ENCODE data around the gene SMCP.

The SMCP gene

GRCh38 chr1:152878042-152878441 lies at the start of gene SMCP:
Gene SMCP, plus strand, starts transcription at chr1:152878322. Its CDS starts 6,101 bp downstream, at chr1:152884423.
- no peak for DNase-seq

- DNase-seq = no peak
These were observed 41.3 kb upstream of the SMCP start for GRCh38 chr1:152836870-152837269.

- no peak for DNase-seq
These were observed 35.6 kb upstream of the SMCP start, which contains the start of gene LCE6A for GRCh38 chr1:152842556-152842955. Gene LCE6A, plus strand, starts transcription at chr1:152842856. Its CDS starts 665 bp downstream, at chr1:152843521.

- no peak for DNase-seq
These were observed 22.5 kb upstream of the SMCP start for GRCh38 chr1:152855661-152856060.

- DNase-seq = no peak
These were observed 20.1 kb upstream of the SMCP start for GRCh38 chr1:152858062-152858461.

- no peak for DNase-seq
These were observed 18.4 kb upstream of the SMCP start, which contains the start of gene LCE7A for GRCh38 chr1:152859696-152860095. Gene LCE7A, plus strand, starts transcription at chr1:152859996. Its CDS starts 702 bp downstream, at chr1:152860698.

GRCh38 chr1:152860129-152860528 lies 18.0 kb upstream of the SMCP start:
- no peak for DNase-seq

GRCh38 chr1:152861374-152861773 lies 16.7 kb upstream of the SMCP start:
- DNase-seq = no peak

GRCh38 chr1:152864443-152864842 lies 13.7 kb upstream of the SMCP start:
- no peak for DNase-seq

GRCh38 chr1:152866321-152866720 lies 11.8 kb upstream of the SMCP start:
- DNase-seq = no peak

GRCh38 chr1:152869808-152870419 lies 8.2 kb upstream of the SMCP start:
- DNase-seq = peak; percentile 28

GRCh38 chr1:152870831-152871730 lies 7.0 kb upstream of the SMCP start:
- no peak for DNase-seq

GRCh38 chr1:152871731-152872126 lies 6.4 kb upstream of the SMCP start:
- no peak for DNase-seq

- DNase-seq = no peak
These were observed 4.6 kb upstream of the SMCP start for GRCh38 chr1:152873495-152873894.

- no peak for DNase-seq
These were observed 1.3 kb upstream of the SMCP start for GRCh38 chr1:152876827-152877226.

GRCh38 chr1:152879559-152880198 lies 1.6 kb downstream of the SMCP start:
- no peak for DNase-seq

GRCh38 chr1:152880316-152880715 lies 2.2 kb downstream of the SMCP start:
- DNase-seq = no peak

- no peak for DNase-seq
These were observed 2.8 kb downstream of the SMCP start for GRCh38 chr1:152880907-152881306.

GRCh38 chr1:152884085-152884484 lies 6.0 kb downstream of the SMCP start:
- no peak for DNase-seq

GRCh38 chr1:152884506-152884905 lies 6.4 kb downstream of the SMCP start:
- no peak for DNase-seq

- no peak for DNase-seq
These were observed 7.0 kb downstream of the SMCP start for GRCh38 chr1:152884966-152885624.

GRCh38 chr1:152886085-152886484 lies 8.0 kb downstream of the SMCP start:
- no peak for DNase-seq

Measured in NCI-H2029 treated with DMSO at 0.1 percent for 48 hours (cell line).